Dedifferentiated amniotic fluid mesenchymal stem cell (primary cell): ENCODE data around the gene CDK19.

Experiments
- DNase-seq: peaks from one replicate; pipeline ENCODE4 v3.0.0-alpha.2; 2016; ENCODE audit errors: extremely low spot score

The CDK19 gene

GRCh38 chr6:110660066-110660655, 155.1 kb downstream of the CDK19 start:
- no peak for DNase-seq

GRCh38 chr6:110658631-110659211, 156.5 kb downstream of the CDK19 start:
- DNase-seq: no peak

GRCh38 chr6:110656492-110656891, 158.8 kb downstream of the CDK19 start:
- no peak for DNase-seq

- no peak for DNase-seq
These were observed 159.4 kb downstream of the CDK19 start for GRCh38 chr6:110655821-110656220.

- DNase-seq: no peak
These were observed 161.0 kb downstream of the CDK19 start for GRCh38 chr6:110654096-110654820.

- DNase-seq: no peak
These were observed 161.9 kb downstream of the CDK19 start for GRCh38 chr6:110653381-110653780.

- no peak for DNase-seq
These were observed 162.7 kb downstream of the CDK19 start for GRCh38 chr6:110652520-110652919.

GRCh38 chr6:110650755-110651154, 164.5 kb downstream of the CDK19 start:
- no peak for DNase-seq

GRCh38 chr6:110649704-110650103, 165.6 kb downstream of the CDK19 start:
- DNase-seq: no peak

- DNase-seq: no peak
These were observed 168.0 kb downstream of the CDK19 start for GRCh38 chr6:110646951-110647910.

- no peak for DNase-seq
These were observed 168.9 kb downstream of the CDK19 start for GRCh38 chr6:110646419-110646698.

- DNase-seq: no peak
These were observed 169.4 kb downstream of the CDK19 start for GRCh38 chr6:110645685-110646418.

- no peak for DNase-seq
These were observed 172.1 kb downstream of the CDK19 start for GRCh38 chr6:110643175-110643574.

GRCh38 chr6:110642711-110643110, 172.6 kb downstream of the CDK19 start:
- no peak for DNase-seq

- DNase-seq: no peak
These were observed 178.5 kb downstream of the CDK19 start for GRCh38 chr6:110636781-110637180.

- no peak for DNase-seq
These were observed 180.2 kb downstream of the CDK19 start for GRCh38 chr6:110635096-110635495.

GRCh38 chr6:110633731-110634213, 181.5 kb downstream of the CDK19 start:
- no peak for DNase-seq

- DNase-seq: no peak
These were observed 186.1 kb downstream of the CDK19 start for GRCh38 chr6:110629153-110629552.

- peak; percentile 33 for DNase-seq
These were observed 186.9 kb downstream of the CDK19 start for GRCh38 chr6:110628330-110628729.

GRCh38 chr6:110626442-110626841, 188.8 kb downstream of the CDK19 start:
- DNase-seq: no peak

- DNase-seq: no peak
These were observed 189.4 kb downstream of the CDK19 start for GRCh38 chr6:110625883-110626282.
